D721Med (cell line): Measurements from ENCODE around the gene PRR35.

Experiments
- DNase-seq: peaks from one replicate; pipeline ENCODE4 v3.0.0; 2011; ENCODE audit warnings: low spot score; ENCODE audit not compliant: insufficient read length
- FAIRE-seq: peaks from 2 replicates; lab custom pipeline; 2011; peaks lifted over from hg19 to GRCh38; lab: Jason Lieb, UNC
- TF ChIP-seq, protein P1 (sequence below): IDR thresholded peaks from 2 replicates; pipeline ENCODE4 v1.5.1; 2012; ENCODE audit warnings: mild to moderate bottlenecking, control low read depth; ENCODE audit not compliant: insufficient read depth; ENCODE audit errors: missing control alignments

PRR35 gene

DNA sequence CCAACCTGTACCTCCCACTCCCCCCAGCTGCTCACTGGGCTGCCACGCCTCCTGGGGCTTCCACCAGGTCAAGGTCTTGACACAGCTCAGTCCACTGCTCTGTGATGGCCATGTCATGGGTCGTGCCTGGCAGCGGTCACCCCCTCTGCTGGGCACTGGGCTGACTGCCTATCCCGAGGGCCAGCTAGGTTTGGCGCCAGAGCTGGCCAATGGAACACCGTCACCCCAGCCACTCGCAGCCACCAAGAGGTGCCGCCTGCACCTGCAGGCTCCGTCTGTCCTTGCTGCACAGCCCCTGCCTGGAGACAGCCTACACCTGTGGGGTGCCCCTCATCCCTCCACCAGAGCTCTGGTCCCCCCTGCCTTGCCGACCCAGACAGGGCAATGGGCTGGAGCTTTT is 25.2 kb downstream of the PRR35 start:
- DNase-seq (no peak), FAIRE-seq (no peak)
- TF ChIP-seq, protein P1, sequence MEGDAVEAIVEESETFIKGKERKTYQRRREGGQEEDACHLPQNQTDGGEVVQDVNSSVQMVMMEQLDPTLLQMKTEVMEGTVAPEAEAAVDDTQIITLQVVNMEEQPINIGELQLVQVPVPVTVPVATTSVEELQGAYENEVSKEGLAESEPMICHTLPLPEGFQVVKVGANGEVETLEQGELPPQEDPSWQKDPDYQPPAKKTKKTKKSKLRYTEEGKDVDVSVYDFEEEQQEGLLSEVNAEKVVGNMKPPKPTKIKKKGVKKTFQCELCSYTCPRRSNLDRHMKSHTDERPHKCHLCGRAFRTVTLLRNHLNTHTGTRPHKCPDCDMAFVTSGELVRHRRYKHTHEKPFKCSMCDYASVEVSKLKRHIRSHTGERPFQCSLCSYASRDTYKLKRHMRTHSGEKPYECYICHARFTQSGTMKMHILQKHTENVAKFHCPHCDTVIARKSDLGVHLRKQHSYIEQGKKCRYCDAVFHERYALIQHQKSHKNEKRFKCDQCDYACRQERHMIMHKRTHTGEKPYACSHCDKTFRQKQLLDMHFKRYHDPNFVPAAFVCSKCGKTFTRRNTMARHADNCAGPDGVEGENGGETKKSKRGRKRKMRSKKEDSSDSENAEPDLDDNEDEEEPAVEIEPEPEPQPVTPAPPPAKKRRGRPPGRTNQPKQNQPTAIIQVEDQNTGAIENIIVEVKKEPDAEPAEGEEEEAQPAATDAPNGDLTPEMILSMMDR, result no peak

- FAIRE-seq (no peak), DNase-seq (no peak)
- TF ChIP-seq, protein P1, result no peak
Measured at GRCh38 chr16:586047-586644, 26.0 kb downstream of the PRR35 start.

DNA sequence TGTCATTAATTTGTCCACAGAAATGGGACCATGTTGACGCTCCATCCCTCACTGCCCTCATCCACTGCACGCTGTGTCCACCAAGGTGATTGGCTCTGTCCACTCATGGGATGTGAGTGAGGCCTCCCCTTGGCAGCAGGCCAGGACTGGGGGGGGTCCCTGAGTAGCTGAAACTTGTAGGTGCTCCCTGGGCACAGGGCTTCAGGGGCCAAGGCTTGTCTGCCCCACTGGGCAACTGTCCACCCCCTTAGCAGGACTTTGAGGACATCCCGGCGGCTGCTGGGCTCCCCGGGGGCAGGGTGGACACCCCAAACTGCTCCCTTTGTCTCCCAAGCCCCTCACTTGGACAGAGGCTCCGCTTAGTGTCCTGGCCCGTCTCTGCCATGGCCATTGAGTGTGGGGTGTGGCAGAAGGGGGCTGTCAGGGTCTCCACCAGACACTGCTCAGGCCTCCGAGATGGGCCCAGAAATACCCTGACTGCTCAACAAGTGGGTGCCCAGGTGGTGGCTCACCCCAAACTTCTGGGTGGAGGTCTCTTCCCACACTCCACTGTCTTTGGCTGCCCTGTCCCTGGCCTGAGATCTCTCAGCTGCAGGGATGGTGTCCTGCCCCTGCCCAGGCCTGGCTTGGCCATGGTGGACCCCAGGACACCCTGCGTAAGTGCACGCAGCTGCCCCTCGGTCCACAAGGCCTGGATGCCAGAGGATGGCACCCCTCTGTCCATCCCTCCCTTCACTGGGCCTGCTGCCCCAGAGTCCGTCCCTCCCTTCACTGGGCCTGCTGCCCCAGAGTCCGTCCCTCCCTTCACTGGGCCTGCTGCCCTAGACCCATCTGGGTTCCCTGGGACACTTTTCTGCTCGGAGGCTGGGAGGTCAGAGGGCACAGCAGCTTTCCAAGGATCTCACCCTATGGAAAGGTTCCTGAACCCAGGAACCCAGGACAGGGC is 26.7 kb downstream of the PRR35 start:
- DNase-seq (no peak), FAIRE-seq (no peak)
- TF ChIP-seq, protein P1, result no peak

DNA sequence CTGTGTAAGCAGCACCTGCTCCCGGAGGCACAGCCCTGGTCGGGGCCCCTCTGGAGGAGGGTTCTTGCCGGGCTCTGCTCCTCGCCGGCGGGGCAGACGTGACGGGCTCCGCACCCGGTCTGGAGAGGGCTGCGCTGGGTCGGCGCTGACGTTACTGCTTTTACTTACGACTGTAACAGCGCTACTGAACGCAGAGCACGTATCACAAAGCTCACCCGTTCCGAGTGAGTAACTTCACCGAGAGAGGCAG is 28.4 kb downstream of the PRR35 start:
- TF ChIP-seq, protein P1, result no peak
- DNase-seq (no peak), FAIRE-seq (no peak)

GRCh38 chr16:588889-589657 is 28.9 kb downstream of the PRR35 start:
- DNase-seq (no peak), FAIRE-seq (no peak)

GRCh38 chr16:589658-590187 is 29.5 kb downstream of the PRR35 start, which contains the start of gene RAB40C:
Gene RAB40C, plus strand, starts transcription at chr16:590066. Its CDS starts 226 bp downstream, at chr16:590292.
- TF ChIP-seq, protein P1, result no peak
- FAIRE-seq (no peak), DNase-seq (peak; percentile 83)

More at GRCh38 chr16:588889-589657, 28.9 kb downstream of the PRR35 start:
- TF ChIP-seq, protein P1, result no peak
